GM13977 (cell line): ENCODE data around the gene TMEM97.
"Not testable (repeated sequence)": the region's sequence is repeated elsewhere in the genome, so short reads cannot be mapped to it uniquely, and the experiment has no call there.

ENCODE experiments used
- DNase-seq: peaks from one replicate; pipeline ENCODE4 v3.0.0; 2012; ENCODE audit warnings: low spot score
- in situ Hi-C: fragments of 300-500 bp; cut with MboI; formaldehyde crosslinking; loops from one replicate; pipeline ENCODE4 v1.12.0; 2022; ENCODE audit warnings: low sequenced_read_pairs, low pct_unique_long_range_greater_than_20kb, mixed read lengths, inconsistent platforms; ENCODE audit not compliant: unreplicated experiment
- TF ChIP-seq, protein P1 (sequence below): IDR thresholded peaks from 2 replicates; pipeline ENCODE4 v1.5.1; 2012; ENCODE audit warnings: mild to moderate bottlenecking, control low read depth; ENCODE audit not compliant: insufficient read depth; ENCODE audit errors: extremely low read depth, missing control alignments

The TMEM97 gene

DNA sequence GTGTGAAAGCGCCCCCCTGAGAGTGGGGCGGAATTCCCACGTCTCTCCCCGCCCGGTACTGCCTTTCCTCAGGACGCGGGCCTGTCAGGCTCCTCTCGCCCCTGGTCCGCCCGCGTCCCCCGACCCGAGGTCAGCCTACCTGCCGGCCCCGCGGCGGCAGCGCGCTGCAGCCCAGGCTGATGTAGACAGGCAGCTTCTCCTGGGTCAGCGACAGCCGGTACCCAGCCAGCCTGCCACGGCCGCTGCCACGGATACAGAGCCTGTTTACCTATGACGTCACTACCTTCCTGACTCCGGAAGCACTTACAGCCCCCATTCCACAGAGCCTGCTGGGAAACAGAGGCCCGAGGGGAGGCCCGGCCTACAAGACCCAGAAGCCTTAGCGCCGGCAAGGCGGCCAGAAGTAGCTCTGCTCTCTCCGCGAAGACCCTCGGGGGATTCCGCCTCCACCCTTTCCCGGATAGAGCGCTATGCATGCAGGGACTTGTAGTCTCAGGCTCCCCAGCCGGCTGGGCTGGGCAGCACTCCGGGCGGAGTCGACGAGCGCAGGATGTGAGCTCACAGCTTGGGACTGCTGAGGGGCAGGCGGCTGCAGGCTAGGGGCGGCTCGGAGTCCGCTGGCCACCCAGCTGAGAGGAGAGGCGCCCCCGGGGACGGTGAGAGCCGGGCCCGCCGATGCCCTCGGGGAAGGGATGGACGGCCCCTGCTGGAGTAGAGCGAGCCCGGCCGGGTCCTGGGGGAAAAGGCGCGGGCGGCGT lies 16.4 kb downstream of the TMEM97 start, which contains the start of the genes IFT20 and TNFAIP1:
IFT20 (minus strand) TSS at position 272 of the 758 bp plus-strand sequence. CDS start 3,487 bp downstream, outside the sequence.
TNFAIP1 (plus strand) TSS at position 561 of the 758 bp plus-strand sequence. CDS start 3,761 bp downstream, outside the sequence.
- DNase-seq = peak; percentile 97
- TF ChIP-seq, protein P1, sequence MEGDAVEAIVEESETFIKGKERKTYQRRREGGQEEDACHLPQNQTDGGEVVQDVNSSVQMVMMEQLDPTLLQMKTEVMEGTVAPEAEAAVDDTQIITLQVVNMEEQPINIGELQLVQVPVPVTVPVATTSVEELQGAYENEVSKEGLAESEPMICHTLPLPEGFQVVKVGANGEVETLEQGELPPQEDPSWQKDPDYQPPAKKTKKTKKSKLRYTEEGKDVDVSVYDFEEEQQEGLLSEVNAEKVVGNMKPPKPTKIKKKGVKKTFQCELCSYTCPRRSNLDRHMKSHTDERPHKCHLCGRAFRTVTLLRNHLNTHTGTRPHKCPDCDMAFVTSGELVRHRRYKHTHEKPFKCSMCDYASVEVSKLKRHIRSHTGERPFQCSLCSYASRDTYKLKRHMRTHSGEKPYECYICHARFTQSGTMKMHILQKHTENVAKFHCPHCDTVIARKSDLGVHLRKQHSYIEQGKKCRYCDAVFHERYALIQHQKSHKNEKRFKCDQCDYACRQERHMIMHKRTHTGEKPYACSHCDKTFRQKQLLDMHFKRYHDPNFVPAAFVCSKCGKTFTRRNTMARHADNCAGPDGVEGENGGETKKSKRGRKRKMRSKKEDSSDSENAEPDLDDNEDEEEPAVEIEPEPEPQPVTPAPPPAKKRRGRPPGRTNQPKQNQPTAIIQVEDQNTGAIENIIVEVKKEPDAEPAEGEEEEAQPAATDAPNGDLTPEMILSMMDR = peak; percentile 21
- in situ Hi-C loops = no loop called here

DNA sequence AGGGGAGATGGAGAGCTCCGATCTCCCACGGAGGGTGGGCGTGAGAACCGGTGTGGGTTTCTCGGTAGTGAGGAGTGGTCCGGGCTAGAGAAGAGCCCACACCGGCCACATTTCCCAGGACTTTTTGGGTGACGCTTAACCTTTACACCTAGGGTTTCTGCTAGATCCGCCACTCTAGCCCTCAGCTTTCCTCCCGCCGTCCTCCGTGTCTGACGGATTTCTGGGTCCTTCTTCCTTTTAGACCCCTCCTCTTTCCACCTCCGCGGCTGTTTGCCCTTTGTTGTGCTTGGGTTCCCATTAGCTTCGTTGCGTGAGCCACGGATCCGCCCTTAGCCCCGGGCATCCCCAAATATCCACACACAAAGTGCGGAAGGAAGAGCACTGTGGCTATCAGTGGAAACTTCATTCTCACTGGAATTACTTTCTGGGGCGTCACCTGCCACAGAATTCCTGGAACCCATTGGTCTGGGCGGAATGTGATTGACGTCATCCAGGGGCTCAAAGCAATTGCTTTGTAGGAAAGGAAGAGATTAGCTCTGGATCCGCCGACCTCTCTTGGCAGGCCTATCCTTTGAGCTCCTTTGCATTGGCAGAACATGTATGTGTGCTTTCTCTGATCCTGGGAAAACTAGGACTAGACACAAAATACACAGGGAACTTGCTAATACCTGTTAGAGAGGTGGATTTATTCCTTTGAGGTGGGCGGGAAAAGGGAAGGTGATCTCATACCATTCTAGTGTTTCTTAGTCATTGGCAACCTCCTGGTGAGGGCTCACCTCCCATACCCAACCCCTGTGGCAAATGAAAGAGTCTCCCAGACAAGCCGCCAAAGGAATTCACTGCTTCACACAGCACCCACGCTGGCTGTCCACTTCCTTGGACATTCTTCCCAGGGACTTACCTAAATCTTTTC lies 17.2 kb downstream of the TMEM97 start:
- in situ Hi-C loops = no loop called here
- DNase-seq = peak; percentile 37
- TF ChIP-seq, protein P1 = no peak

DNA sequence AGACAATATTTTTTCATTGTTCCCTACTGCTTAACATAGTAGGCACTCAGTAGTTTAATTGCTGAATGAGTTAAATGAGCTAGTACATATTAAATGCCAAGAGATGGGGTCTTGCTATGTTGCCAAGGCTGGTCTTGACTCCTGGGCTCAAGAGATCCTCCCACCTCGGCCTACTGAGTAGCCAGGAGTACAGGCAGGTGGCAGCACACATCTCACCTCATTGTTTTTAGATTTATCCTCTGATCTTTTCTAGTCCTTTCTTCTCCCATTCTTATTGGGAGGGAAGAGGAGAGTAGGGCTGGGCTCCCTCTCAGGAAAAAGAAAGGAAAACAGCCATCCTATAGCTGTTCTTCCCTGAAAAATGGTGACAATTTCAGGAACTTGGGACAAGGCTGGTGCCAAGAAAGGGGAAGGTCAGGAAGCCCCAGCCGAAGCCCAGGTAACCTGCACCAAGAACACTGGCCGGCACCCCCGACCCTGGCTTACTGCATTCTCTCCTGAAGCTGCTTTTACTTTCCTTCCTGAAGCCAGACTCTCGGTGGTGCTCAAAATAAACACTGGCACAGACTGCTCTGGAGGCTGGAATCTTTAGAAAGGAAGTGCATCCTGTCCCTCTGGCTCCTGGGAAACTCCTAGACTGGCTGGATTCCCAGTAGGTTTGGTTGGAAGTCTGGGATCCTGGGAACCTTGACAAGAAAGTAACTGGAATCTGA lies 19.2 kb downstream of the TMEM97 start:
- DNase-seq = no peak
- in situ Hi-C loops = no loop called here
- TF ChIP-seq, protein P1 = no peak

DNA sequence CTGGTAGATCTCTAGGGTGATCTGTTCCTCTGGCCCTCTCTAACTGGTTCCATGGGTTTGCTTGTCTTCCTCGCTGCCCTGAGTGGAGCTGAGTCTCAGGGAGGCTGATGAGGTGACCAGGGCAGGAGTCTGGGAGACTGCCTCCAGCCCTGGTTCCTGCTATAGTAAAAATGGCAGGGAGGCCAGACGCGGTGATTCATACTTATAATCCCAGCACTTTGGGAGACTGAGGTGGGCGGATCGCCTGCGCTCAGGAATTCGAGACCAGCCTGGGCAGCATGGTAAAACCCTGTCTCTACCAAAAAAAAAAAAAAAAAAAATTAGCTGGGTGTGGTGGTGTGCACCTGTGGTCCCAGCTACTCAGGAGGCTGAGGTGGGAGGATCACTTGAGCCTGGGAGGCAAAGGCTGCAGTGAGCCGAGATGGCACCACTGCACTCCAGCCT lies 19.8 kb downstream of the TMEM97 start:
- in situ Hi-C loops = not testable (repeated sequence)

DNA sequence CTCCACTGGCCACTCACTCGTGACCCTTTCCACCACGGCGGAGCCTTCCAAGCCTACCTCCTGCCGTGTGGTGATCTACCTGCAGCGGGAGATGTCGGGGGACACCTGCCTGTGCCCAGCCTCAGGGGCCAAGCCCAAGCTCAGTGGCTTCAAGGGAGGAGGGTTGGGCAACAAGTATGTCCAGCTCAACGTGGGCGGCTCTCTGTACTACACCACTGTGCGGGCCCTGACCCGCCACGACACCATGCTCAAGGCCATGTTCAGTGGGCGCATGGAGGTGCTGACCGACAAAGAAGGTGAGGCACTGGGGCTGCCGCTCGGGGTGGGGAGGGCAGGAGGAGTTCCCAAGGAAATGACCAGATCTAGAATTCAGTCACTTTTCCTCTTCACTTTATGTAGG lies 20.4 kb downstream of the TMEM97 start:
- DNase-seq = no peak
- in situ Hi-C loops = no loop called here
- TF ChIP-seq, protein P1 = no peak

More for the DNA sequence above, 19.8 kb downstream of the TMEM97 start:
- not testable (repeated sequence) for DNase-seq

DNA sequence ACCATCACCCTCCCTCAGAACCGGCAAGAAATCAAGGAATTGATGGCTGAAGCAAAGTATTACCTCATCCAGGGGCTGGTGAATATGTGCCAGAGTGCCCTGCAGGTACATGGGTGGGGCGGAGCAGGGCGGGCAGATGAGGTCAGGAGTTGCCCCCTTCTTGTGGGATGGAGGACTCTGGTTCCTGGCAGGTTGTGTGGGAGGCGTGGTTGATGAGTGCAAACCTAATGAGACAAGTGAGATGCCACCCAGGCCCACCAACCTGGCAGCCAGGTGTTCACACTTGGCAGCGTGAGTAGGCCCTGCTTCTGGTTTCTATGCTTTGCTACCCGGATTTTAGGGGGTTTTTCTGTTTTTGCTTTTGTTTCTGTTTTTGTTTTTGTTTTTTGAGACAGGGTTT lies 21.4 kb downstream of the TMEM97 start:
- TF ChIP-seq, protein P1 = no peak
- in situ Hi-C loops = no loop called here
- no peak for DNase-seq
